Measurements from ENCODE around the gene TAMALIN. TPM values are rescaled to one million over a fixed set of nuclear protein-coding genes. Genes with fewer than 3 reads are reported as not detected.

TAMALIN gene
- polyA plus RNA-seq, 2 of the 4 experiments (the other 2 are of a cell fraction) = 0.30 to 0.35 TPM

DNA sequence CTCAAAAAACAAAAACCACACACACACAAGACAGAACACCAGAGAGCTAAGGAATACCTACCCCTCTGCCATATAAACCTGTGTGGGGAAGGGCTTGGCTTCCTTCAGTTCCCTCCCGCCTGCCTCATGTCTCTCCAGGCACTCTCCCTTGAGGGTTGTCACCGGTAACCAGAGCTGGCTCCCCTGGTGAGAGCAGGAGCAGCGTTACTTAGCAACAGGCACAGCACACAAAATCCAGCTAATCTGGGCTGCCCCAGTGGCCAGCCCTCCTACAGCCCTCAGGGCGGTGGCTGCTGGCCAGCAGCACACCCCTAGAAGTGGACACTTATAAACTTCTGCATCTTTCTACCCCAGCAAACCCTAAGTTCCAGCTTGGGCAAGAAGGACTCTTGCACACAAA is 22.9 kb downstream of the TAMALIN start:
- ChIA-PET CTCF (interaction anchor here (1.0 to 41.8 kb wide), 7 partner anchors 5 to 553 kb away, joined by 3 to 1730 read pairs (median 426); partner anchors contain the start of genes ATG101, NR4A1, SMIM41 and TAMALIN), POLR2A (no interaction called here)
- DNase-seq (ENCODE audit: low read depth in 1 of 2, low spot score in 1 of 2) (peak; percentile 62 to 76), FAIRE-seq (no peak), ATAC-seq (peak; percentile 16 to 19; a peak in 4 of 6 replicates)
- TF ChIP-seq HEYL (CRISPR knock-in tag; IDR thresholded peaks at IDR 0.05) (no peak), FOSB (CRISPR knock-in tag; IDR thresholded peaks at IDR 0.05) (no peak), NPAS2 (CRISPR knock-in tag; IDR thresholded peaks at IDR 0.05; ENCODE audit: borderline replicate concordance) (no peak), PHF8 (IDR thresholded peaks at IDR 0.05; ENCODE audit: borderline replicate concordance, low read depth) (no peak), HDAC2 (IDR thresholded peaks at IDR 0.05) (no peak), HOXA7 (CRISPR knock-in tag; IDR thresholded peaks at IDR 0.05) (no peak), ZSCAN20 (CRISPR knock-in tag; IDR thresholded peaks at IDR 0.05) (no peak), FOXS1 (CRISPR knock-in tag; IDR thresholded peaks at IDR 0.05) (no peak), CEBPB (IDR thresholded peaks at IDR 0.05) (no peak), SMC3 (IDR thresholded peaks at IDR 0.05) (no peak), JUNB (IDR thresholded peaks at IDR 0.05) (no peak), NR3C1 (IDR thresholded peaks at IDR 0.05) (no peak), GATA3 (IDR thresholded peaks at IDR 0.05; ENCODE audit: borderline replicate concordance) (no peak), FOSL2 (IDR thresholded peaks at IDR 0.05) (no peak), FOSL2 (CRISPR knock-in tag; IDR thresholded peaks at IDR 0.05) (no peak), JUN (IDR thresholded peaks at IDR 0.05) (no peak)
- TF ChIP-seq, protein P1, sequence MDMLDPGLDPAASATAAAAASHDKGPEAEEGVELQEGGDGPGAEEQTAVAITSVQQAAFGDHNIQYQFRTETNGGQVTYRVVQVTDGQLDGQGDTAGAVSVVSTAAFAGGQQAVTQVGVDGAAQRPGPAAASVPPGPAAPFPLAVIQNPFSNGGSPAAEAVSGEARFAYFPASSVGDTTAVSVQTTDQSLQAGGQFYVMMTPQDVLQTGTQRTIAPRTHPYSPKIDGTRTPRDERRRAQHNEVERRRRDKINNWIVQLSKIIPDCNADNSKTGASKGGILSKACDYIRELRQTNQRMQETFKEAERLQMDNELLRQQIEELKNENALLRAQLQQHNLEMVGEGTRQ (IDR thresholded peaks at IDR 0.05) = no peak
- TF ChIP-seq, protein P2, sequence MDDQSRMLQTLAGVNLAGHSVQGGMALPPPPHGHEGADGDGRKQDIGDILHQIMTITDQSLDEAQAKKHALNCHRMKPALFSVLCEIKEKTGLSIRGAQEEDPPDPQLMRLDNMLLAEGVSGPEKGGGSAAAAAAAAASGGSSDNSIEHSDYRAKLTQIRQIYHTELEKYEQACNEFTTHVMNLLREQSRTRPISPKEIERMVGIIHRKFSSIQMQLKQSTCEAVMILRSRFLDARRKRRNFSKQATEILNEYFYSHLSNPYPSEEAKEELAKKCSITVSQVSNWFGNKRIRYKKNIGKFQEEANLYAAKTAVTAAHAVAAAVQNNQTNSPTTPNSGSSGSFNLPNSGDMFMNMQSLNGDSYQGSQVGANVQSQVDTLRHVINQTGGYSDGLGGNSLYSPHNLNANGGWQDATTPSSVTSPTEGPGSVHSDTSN (IDR thresholded peaks at IDR 0.05) = no peak
- TF ChIP-seq, protein P3, sequence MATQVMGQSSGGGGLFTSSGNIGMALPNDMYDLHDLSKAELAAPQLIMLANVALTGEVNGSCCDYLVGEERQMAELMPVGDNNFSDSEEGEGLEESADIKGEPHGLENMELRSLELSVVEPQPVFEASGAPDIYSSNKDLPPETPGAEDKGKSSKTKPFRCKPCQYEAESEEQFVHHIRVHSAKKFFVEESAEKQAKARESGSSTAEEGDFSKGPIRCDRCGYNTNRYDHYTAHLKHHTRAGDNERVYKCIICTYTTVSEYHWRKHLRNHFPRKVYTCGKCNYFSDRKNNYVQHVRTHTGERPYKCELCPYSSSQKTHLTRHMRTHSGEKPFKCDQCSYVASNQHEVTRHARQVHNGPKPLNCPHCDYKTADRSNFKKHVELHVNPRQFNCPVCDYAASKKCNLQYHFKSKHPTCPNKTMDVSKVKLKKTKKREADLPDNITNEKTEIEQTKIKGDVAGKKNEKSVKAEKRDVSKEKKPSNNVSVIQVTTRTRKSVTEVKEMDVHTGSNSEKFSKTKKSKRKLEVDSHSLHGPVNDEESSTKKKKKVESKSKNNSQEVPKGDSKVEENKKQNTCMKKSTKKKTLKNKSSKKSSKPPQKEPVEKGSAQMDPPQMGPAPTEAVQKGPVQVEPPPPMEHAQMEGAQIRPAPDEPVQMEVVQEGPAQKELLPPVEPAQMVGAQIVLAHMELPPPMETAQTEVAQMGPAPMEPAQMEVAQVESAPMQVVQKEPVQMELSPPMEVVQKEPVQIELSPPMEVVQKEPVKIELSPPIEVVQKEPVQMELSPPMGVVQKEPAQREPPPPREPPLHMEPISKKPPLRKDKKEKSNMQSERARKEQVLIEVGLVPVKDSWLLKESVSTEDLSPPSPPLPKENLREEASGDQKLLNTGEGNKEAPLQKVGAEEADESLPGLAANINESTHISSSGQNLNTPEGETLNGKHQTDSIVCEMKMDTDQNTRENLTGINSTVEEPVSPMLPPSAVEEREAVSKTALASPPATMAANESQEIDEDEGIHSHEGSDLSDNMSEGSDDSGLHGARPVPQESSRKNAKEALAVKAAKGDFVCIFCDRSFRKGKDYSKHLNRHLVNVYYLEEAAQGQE (IDR thresholded peaks at IDR 0.05) = no peak
- TF ChIP-seq, protein P4, sequence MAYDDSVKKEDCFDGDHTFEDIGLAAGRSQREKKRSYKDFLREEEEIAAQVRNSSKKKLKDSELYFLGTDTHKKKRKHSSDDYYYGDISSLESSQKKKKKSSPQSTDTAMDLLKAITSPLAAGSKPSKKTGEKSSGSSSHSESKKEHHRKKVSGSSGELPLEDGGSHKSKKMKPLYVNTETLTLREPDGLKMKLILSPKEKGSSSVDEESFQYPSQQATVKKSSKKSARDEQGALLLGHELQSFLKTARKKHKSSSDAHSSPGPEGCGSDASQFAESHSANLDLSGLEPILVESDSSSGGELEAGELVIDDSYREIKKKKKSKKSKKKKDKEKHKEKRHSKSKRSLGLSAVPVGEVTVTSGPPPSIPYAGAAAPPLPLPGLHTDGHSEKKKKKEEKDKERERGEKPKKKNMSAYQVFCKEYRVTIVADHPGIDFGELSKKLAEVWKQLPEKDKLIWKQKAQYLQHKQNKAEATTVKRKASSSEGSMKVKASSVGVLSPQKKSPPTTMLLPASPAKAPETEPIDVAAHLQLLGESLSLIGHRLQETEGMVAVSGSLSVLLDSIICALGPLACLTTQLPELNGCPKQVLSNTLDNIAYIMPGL (CRISPR knock-in tag; IDR thresholded peaks at IDR 0.05; ENCODE audit: borderline replicate concordance) = no peak
- H3K4me2 ChIP-seq = no peak overlapping the region
- H3K27ac ChIP-seq = peak overlapping the region in 1 of 2 experiments; percentile 21; a peak in 1 of 6 replicates
- H3K9me3 ChIP-seq = no peaks in the 10 kb centered on the region
- WGBS (ENCODE audit: missing lambda C conversion rate) = 40% methylated on average over 4 of the region's 4 CpGs
- H3K4me3 ChIP-seq = no peak overlapping the region
- peaks cover 29% of the 10 kb centered on the region for H3K4me1 ChIP-seq

DNA sequence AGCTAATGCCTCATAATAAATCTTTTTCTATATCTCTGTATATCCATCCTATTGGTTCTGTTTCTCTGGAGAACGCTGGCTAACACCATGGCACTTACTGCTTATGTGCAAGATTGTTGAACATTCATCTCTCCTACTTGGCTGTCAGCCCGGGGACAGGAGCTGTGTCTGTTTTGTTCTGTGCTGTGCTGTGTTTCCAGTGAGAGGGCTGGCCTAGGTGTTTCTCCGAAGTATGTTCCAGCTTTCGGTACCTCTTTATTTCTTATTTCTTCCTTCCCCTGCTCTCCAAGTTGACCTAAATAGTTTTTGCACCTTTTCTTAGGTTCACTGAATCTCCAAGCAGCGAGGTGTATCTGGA is 25.7 kb downstream of the TAMALIN start:
- ChIA-PET POLR2A (interaction anchor here (0.5 to 2.5 kb wide), 8 partner anchors 9 to 88 kb away, joined by 3 to 37 read pairs (median 6); partner anchors contain the start of genes ATG101 and NR4A1), CTCF (interaction anchor here (1.2 to 41.8 kb wide), 9 partner anchors 6 to 111 kb away, joined by 4 to 1730 read pairs (median 7); partner anchors contain the start of genes ATG101, NR4A1, SMIM41 and TAMALIN)
- Histone ChIP-seq H3K27ac (peak overlapping the region; percentile 9 to 44; a peak in 2 of 6 replicates), H3K9me3 (no peaks in the 10 kb centered on the region), H3K4me2 (peak overlapping the region; percentile 76), H3K4me3 (peak overlapping the region; percentile 32), H3K4me1 (peaks cover 28% of the 10 kb centered on the region)
- peak; percentile 13 to 22; a peak in 1 of 6 replicates for ATAC-seq
- no peak for FAIRE-seq
- WGBS (ENCODE audit: missing lambda C conversion rate) = 31% methylated on average over 5 of the region's 5 CpGs
- no peak for DNase-seq (ENCODE audit: low read depth in 1 of 2, low spot score in 1 of 2)
- TF ChIP-seq, protein P2 (IDR thresholded peaks at IDR 0.05) = no peak
- 0 out of 2 replicates have a peak, but pooled peaks have one; percentile 13 for TF ChIP-seq FOSB (CRISPR knock-in tag; IDR thresholded peaks at IDR 0.05)
